Stimulated activated CD4-positive, alpha-beta T cell treated with anti-CD3 and anti-CD28 coated beads, TNF-alpha, amount 100 ng/mL, for 1 hour (primary cell): ENCODE data around the gene TRAF1.

ENCODE experiments used
- DNase-seq, 3 donors: peaks; one replicate each; pipeline ENCODE4 v3.0.0-alpha.2; 2020; ENCODE audit warnings: low read depth in 3 of 3, low spot score in 1 of 3

TRAF1 gene

DNA sequence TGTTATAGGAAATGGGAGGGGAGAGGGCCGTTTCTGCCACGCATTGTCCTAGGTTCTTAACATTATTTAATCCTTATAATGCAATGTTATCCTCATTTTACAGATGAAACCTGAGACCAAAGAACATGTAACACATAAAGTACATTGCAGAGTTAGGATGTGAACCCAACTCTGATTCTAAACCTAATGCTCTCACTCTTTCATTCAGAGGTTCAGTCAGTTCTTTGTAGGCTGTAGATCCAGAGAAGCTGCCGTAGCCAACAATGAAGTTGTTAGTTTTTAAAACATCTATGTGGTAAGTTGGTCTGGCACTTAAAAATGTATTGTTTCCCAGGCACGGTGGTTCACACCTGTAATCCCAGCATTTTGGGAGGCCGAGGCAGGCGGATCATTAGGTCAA is 73.4 kb downstream of the TRAF1 start:
- DNase-seq = no peak
